Tibial artery (tissue), 4 donors: ENCODE results near the gene PLEKHA5.

Experiments
- DNase-seq, 2 donors: peaks; one replicate each; pipeline ENCODE4 v3.0.0-alpha.2; 2019
- H3K27ac ChIP-seq, 2 donors: fragments of 200-600 bp; sonication (generic) in 1 of 2; 1 replicate in 1 of 2; 2 replicates in 1 of 2; pipeline ENCODE4 v1.5.1; 2018 to 2019; ENCODE audit warnings: mild to moderate bottlenecking in 1 of 2
- H3K27me3 ChIP-seq, 2 donors: fragments of 200-600 bp; sonication (generic) in 1 of 2; one replicate each; pipeline versions ENCODE4 v1.5.1 to v1.6.0; 2016 to 2019
- H3K36me3 ChIP-seq, 3 donors: fragments of 200-600 bp; sonication (generic) in 2 of 3; one replicate each; pipeline ENCODE4 v1.5.1; 2016 to 2019; ENCODE audit warnings: mild to moderate bottlenecking in 2 of 3
- H3K4me1 ChIP-seq, 4 donors: fragments of 200-600 bp; sonication (generic) in 2 of 4; 1 replicate in 3 of 4; 2 replicates in 1 of 4; pipeline ENCODE4 v1.5.1; 2016 to 2019
- H3K4me3 ChIP-seq, 2 donors: fragments of 200-600 bp; sonication (generic) in 1 of 2; 1 replicate in 1 of 2; 2 replicates in 1 of 2; pipeline ENCODE4 v1.5.1; 2018 to 2019; ENCODE audit warnings: mild to moderate bottlenecking in 2 of 2
- H3K9me3 ChIP-seq, 3 donors: fragments of 200-600 bp; sonication (generic) in 1 of 3; one replicate each; pipeline ENCODE4 v1.5.1; 2016 to 2019
- intact Hi-C: fragments of 100-400 bp; cut with DNase I; formaldehyde crosslinking; loops from one replicate; pipeline ENCODE4 v1.15.0; 2023; ENCODE audit warnings: low total_unique reads
- TF ChIP-seq, protein P1 (sequence below), 2 experiments: fragments of 200-600 bp in 1 of 2; fragments of 450-650 bp in 1 of 2; IDR thresholded peaks; one replicate each; pipeline ENCODE4 v1.5.1; 2017 to 2019; ENCODE audit warnings: antibody characterized with exemption in 2 of 2, mild to moderate bottlenecking in 1 of 2, moderate library complexity in 1 of 2

PLEKHA5 gene

DNA sequence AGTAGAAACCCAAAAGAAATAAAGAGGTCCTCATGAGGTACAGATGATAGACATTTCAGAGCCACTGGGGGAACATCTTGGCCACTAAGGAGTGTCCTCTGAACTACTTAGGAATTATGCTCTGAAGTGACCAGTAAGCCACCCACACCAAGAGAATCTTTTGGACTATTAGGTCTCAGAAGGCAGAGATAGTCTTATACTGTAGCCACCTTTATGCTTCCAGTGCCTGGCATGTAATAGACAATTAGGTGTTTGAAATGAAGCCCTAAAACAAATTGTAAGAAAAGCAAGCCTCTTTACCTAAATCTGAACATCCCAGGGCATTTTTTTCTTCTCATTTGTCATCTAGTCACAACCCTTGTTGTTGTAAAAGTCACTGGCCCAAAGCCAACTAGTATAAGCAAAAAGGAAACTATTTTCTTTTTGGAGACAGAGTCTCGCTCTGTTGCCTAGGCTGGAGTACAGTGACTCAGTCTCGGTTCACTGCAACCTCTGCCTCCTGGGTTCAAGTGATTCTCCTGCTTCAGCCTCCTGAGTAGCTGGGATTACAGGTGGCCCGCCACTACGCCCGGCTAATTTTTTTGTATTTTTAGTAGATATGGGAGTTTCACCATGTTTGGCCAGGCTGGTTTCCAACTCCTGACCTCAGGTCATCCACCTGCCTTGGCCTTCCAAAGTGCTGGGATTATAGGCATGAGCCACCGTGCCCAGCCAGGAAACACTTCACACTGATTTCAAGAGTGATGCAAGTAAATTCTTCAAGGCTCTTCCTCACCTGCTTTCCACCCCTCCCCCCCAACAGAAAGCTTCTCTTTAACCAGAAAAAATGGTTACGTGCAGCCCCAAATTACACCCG, 11.1 kb downstream of the PLEKHA5 start:
- intact Hi-C loops = no loop called here
- DNase-seq = no peak
- Histone ChIP-seq H3K27ac (no peak overlapping the region), H3K27me3 (no peaks in the 10 kb centered on the region), H3K9me3 (no peaks in the 10 kb centered on the region), H3K4me1 (no peaks in the 10 kb centered on the region), H3K36me3 (no peaks in the 10 kb centered on the region), H3K4me3 (no peak overlapping the region)
- TF ChIP-seq, protein P1, sequence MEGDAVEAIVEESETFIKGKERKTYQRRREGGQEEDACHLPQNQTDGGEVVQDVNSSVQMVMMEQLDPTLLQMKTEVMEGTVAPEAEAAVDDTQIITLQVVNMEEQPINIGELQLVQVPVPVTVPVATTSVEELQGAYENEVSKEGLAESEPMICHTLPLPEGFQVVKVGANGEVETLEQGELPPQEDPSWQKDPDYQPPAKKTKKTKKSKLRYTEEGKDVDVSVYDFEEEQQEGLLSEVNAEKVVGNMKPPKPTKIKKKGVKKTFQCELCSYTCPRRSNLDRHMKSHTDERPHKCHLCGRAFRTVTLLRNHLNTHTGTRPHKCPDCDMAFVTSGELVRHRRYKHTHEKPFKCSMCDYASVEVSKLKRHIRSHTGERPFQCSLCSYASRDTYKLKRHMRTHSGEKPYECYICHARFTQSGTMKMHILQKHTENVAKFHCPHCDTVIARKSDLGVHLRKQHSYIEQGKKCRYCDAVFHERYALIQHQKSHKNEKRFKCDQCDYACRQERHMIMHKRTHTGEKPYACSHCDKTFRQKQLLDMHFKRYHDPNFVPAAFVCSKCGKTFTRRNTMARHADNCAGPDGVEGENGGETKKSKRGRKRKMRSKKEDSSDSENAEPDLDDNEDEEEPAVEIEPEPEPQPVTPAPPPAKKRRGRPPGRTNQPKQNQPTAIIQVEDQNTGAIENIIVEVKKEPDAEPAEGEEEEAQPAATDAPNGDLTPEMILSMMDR (IDR thresholded peaks at IDR 0.05) = no peak

GRCh38 chr12:19142499-19142898, 13.0 kb downstream of the PLEKHA5 start:
- Histone ChIP-seq H3K9me3 (no peaks in the 10 kb centered on the region), H3K36me3 (no peaks in the 10 kb centered on the region), H3K27me3 (no peaks in the 10 kb centered on the region), H3K27ac (no peak overlapping the region), H3K4me1 (no peaks in the 10 kb centered on the region), H3K4me3 (no peak overlapping the region)
- no peak for DNase-seq
- intact Hi-C loops = no loop called here
- TF ChIP-seq, protein P1 (IDR thresholded peaks at IDR 0.05) = no peak

GRCh38 chr12:19144287-19144686, 14.8 kb downstream of the PLEKHA5 start:
- H3K36me3 ChIP-seq = no peaks in the 10 kb centered on the region
- H3K9me3 ChIP-seq = no peaks in the 10 kb centered on the region
- TF ChIP-seq, protein P1 (IDR thresholded peaks at IDR 0.05) = no peak
- no peaks in the 10 kb centered on the region for H3K4me1 ChIP-seq
- H3K27ac ChIP-seq = no peak overlapping the region
- no peak for DNase-seq
- intact Hi-C loops = no loop called here
- H3K27me3 ChIP-seq = no peaks in the 10 kb centered on the region
- no peak overlapping the region for H3K4me3 ChIP-seq

GRCh38 chr12:19144985-19145384, 15.5 kb downstream of the PLEKHA5 start:
- no peak for DNase-seq
- intact Hi-C loops = no loop called here
- Histone ChIP-seq H3K4me3 (no peak overlapping the region), H3K9me3 (no peaks in the 10 kb centered on the region), H3K27me3 (no peaks in the 10 kb centered on the region), H3K27ac (no peak overlapping the region), H3K36me3 (no peaks in the 10 kb centered on the region), H3K4me1 (peaks cover 0 to under 1% (median 0%) of the 10 kb centered on the region in 4 donors)
- TF ChIP-seq, protein P1 (IDR thresholded peaks at IDR 0.05) = no peak

DNA sequence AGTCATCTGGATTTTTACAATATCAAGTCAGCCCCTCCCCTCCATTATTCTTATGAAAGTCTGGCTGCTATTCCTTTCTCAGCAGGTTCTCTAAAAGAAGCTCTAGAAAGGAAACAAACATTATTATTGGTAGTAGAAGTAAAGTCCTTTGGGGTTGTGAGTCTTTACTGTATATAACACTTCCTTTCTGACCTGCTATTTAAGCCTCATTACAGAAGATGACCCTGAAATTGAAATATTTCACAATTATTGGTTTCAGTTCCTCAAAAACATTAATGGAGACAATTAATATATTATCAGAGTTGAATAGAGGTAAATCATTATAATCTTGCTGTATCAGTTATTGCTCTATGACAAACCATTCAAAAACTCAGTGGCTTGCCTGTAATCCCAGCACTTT, 19.3 kb downstream of the PLEKHA5 start:
- intact Hi-C loops = no loop called here
- H3K9me3 ChIP-seq = no peaks in the 10 kb centered on the region
- peaks cover 0 to 12% (median 2%) of the 10 kb centered on the region in 4 donors for H3K4me1 ChIP-seq
- no peak for DNase-seq
- H3K36me3 ChIP-seq = no peaks in the 10 kb centered on the region
- TF ChIP-seq, protein P1 (IDR thresholded peaks at IDR 0.05) = no peak
- no peaks in the 10 kb centered on the region for H3K27me3 ChIP-seq
- no peak overlapping the region for H3K27ac ChIP-seq
- no peak overlapping the region for H3K4me3 ChIP-seq
